ENCODE results near the gene GET3.
A peak's percentile ranks its signal among the peaks of the same experiment; 100 is the strongest.
"Not testable (repeated sequence)": the region's sequence is repeated elsewhere in the genome, so short reads cannot be mapped to it uniquely, and the experiment has no call there.

GET3 gene
- total RNA-seq, result 17.8 to 28.7 reads per million in 2 donors

DNA sequence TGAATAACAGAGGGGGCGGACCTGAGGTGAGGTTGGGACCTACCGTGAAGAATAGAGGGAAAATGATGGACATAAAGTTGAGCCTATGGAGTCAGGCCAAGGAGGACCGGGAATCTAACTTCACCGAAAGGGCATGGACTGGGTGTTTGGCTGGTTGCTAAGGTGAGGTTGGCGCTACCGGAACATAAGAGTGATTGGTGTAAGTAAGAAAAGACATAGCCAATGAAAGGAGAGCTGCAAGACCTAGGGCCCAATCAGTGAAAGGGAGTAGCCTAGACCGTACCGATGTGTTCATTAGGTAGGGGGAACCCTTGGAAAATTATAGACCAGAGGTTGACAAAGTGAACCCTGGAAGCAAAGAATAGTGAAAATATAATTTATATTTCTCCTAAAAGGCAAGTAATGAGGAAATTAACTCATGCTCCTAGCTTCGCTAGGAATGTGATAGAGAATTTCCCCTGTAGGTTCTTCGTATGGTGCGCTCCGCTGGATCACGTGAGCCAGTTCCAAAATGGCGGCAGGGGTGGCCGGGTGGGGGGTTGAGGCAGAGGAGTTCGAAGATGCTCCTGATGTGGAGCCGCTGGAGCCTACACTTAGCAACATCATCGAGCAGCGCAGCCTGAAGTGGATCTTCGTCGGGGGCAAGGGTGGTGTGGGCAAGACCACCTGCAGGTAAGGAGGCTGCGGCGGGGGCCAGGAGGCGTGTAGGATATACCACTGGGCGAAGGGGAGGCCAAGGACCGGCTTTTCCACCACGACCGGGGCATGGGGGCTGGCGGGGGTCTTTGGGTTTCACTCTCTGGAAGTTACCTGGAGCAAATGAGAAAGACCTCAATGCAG is at the start of gene GET3:
GET3 (plus strand) TSS at position 503 of the 840 bp plus-strand sequence; CDS start at position 512, 9 bp downstream.
- DNase-seq, result peak; percentile 55 to 97 (median 73)

DNA sequence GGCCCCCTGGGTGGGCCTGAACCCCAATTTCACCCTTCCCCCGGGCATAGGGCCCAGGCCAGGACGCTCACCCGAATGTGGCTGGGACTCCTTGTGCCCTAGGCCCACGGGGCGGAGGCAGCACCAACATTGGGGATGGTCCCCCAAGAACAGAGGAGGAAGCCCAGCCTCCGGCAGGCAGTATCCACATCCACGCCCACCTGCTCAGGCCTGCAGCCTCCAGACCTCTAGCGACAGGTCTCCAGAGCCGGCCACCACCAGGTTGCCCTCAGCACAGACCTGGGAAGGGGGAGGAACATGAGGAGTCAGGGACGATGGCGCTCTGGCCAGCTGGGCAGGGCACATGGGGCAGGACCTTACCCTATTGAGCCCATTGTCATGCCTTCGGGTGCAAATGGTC is 48.3 kb upstream of the GET3 start:
- DNase-seq, result no peak

DNA sequence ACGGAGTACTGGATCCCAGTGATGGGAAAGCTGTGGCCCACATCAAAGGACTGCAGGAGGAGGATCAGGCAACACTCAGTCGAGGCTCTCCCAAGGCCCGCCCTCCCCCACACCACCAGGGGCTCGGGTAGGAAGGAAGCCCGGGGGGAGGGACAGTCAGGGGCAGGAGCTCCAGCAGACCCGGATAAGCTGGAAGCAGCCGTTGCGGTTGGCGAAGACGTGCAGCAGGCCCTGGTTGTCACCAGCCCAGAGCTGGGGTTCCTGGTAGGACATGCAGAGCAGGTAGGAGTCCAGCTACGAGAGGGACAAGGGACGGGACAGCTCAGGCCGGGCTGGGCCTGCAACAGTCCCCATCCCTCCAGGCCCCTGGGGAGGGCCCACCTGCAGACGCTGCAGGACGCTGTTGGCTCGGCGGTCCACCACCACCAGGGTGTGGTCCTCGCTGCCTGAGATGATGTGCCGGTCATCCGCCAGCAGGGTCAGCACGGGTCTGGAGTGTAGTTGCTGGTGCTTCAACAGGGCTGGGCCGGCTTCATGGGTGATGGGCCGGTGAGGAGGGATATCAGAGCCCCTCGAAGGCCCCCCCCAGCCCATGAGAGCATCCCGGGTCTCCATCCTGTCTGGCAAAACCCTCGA is 47.6 kb upstream of the GET3 start:
- no peak for DNase-seq

DNA sequence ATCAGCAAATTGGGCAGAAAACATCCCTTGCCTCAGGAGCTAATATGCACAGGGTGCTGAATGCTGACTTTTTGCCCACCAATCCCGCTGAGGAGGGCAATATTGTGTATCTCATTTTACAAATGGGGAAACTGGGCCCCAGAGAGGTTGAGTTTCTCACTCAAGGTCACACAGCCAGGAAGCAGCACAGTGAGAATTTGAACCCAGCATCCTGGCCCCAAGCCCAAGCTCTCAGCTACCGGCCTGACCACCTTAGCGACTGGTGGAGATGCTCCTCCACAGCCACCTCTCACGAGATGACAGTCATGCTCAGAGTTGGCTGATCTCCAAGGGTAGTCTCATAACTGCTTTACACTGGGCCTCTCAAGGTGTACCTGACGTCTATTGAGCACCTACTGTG is 44.3 kb upstream of the GET3 start:
- DNase-seq, result no peak

GRCh38 chr19:12694641-12695040 is 42.7 kb upstream of the GET3 start:
- no peak for DNase-seq

- DNase-seq, result no peak
Measured at GRCh38 chr19:12695096-12695495, 42.2 kb upstream of the GET3 start.

DNA sequence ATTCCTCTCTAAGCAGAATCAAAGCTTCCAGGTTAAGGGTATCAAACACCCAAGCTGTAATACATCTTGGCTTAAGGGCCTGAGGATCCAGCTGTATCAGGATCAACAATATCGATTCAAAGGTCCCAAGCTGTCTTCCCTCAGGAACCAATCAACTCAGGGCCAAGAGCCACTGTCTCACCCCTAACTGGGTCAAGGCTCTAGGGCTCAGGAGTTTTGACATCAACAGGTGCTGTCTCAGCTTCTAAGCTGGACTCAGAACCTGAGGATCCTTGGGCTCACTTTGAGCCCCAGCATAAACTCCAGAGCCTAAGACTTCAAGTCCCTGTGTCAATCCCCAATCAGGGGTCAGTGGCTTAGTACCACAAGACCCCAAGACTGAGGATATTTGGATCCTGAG is 41.8 kb upstream of the GET3 start:
- DNase-seq, result no peak

GRCh38 chr19:12695997-12696365 is 41.3 kb upstream of the GET3 start:
- DNase-seq, result peak in 1 of 5 experiments; percentile 25

GRCh38 chr19:12696366-12697335 is 40.6 kb upstream of the GET3 start, which contains the start of gene FBXW9:
Gene FBXW9 (minus strand): TSS chr19:12696631. CDS start chr19:12696581, 50 bp downstream.
- DNase-seq, result peak; percentile 89 to 97 (median 95)

GRCh38 chr19:12697425-12697824 is 39.9 kb upstream of the GET3 start:
- not testable (repeated sequence) for DNase-seq

- DNase-seq, result no peak
Measured at GRCh38 chr19:12698138-12698537, 39.2 kb upstream of the GET3 start.

DNA sequence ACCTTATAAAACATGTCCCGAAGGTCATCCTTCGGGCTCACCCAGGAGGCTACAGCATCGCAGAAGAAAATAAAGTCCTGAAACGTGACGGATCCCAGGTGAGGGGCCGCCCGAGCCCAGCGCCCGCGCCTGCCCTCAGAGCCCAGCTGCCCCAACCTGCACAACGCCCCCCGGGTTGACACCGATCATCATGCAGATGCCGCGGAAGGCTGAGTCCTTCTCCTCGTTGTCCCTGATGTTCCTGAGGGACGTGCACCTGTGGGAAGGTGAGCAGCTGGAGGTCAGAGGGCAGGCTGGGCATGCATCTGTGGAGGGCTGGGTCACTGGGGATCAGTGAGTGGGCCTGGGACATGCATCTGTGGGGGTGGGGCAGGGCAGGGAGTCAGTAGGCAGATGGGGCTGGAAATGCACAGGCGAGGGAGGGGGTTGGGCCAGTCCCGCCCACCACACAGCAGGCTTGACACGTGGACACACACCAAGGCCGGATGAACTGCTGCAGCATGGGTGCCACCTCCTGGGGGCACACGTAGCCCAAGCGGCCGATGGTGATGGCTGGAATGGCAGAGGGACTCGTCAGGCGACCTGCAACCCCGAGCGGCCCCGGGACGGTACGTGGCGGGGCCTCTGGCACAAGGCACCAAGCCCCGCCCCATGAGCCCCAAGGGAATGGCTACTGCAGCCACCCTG is 35.6 kb upstream of the GET3 start:
- DNase-seq, result no peak

GRCh38 chr19:12703046-12703445 is 34.3 kb upstream of the GET3 start:
- peak in 1 of 5 experiments; percentile 33 for DNase-seq

DNA sequence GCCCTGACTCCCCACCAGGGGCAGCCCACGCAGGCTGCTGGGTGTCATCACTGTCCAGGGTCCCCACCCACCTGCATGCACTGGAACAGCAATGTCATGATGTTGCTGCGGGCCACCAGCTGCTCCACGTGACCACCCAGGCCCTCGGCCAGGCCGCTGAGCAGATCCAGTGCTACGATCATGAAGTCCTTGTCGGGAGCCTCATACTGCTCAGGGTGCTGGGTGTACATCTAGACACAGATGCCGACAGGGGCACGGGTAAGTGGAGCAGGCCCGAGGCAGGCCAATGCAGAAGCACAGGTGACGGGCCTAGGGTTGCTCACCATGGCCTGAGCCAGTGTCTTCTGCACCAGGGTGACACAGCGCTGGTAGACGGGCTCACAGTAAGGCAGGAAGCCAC is 32.1 kb upstream of the GET3 start:
- DNase-seq, result no peak

DNA sequence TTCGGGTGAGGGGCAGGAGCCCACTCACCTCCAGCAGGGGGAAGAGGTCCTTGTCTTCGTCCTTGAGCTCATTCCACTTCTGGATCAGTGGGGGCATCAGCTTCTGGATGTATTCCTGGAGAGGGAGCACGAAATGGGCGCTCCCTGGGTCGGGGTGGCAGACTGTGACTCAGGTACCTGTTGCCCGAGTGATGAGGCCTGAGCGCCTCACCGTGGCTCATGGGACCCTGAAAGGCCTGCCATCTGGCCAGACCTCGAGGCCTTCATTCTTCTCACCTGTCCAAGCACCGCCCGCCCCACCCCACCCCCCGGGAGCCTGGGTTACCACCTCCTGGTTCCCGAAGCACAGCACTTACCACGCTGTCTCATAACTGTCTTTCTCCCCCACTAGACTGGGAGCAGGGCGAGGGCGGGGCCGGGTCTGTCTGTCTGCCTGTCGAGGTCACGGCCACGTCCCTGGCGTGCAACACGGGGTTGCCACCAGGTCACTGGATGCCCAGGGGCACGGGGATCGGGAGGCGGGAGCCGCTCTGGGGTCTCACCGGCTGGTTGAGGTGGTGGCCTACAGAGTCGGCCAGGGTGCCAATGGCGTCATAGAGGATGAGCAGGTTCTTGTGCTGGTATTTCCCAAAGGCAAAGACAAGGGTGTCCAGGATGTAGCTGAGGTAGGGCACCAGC is 31.5 kb upstream of the GET3 start:
- DNase-seq, result no peak

DNA sequence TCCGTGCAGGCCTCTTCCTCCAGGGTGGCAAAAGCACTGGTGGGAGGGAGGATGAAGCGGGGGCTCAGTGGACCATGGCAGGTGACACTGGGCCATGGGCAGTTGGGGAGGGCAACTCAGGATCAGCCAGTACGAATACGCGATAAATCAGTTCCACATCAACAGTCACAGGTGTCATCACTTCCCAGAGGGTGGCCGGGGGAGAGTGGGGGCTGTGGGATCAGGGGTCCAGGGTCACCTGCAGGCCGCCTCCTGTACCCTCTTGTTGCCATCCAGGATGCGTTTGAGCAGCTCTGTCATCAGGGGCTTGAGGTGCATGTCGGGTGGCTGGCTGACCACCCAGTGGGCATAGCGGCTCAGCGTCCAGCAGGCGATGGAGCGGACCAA is 31.0 kb upstream of the GET3 start:
- DNase-seq, result no peak

GRCh38 chr19:12708641-12709040 is 28.7 kb upstream of the GET3 start:
- DNase-seq, result no peak

- DNase-seq, result no peak
Measured at GRCh38 chr19:12711187-12711586, 26.1 kb upstream of the GET3 start.

- DNase-seq, result not testable (repeated sequence)
Measured at GRCh38 chr19:12712077-12712476, 25.2 kb upstream of the GET3 start.

GRCh38 chr19:12713304-12713703 is 24.0 kb upstream of the GET3 start:
- not testable (repeated sequence) for DNase-seq

- DNase-seq, result no peak
Measured at GRCh38 chr19:12715102-12715501, 22.2 kb upstream of the GET3 start.

- DNase-seq, result no peak
Measured at GRCh38 chr19:12715929-12716328, 21.4 kb upstream of the GET3 start.

Data from T-helper 2 cell (primary cell).